K562 (cell line): ENCODE measurements around the gene NT5DC4. TPM values are rescaled to one million over a fixed set of nuclear protein-coding genes. Genes with fewer than 3 reads are reported as not detected.

Source experiments
- CREBBP ChIP-seq: IDR thresholded peaks from one replicate; pipeline ENCODE4 v1.6.1; 2012; ENCODE audit warnings: low read depth, mild to moderate bottlenecking, control low read depth, inconsistent platforms, low read length
- ELK3 ChIP-seq: fragments of 450-650 bp; formaldehyde crosslinking; IDR thresholded peaks from 2 replicates; pipeline ENCODE4 v1.4.0; 2020; ENCODE audit warnings: mild to moderate bottlenecking
- HDAC6 ChIP-seq: IDR thresholded peaks from 2 replicates; pipeline ENCODE4 v1.6.1; 2012; ENCODE audit warnings: low read depth, mild to moderate bottlenecking, control low read depth, inconsistent platforms, low read length, moderate library complexity
- ILK ChIP-seq: fragments of 450-650 bp; IDR thresholded peaks from 2 replicates; pipeline ENCODE4 v1.6.1; 2016; ENCODE audit warnings: missing genetic modification characterization, low read depth, mild to moderate bottlenecking, missing compliant biosample characterization, moderate library complexity, borderline replicate concordance
- MAFK ChIP-seq: IDR thresholded peaks from 2 replicates; pipeline ENCODE4 v1.6.1; 2011; ENCODE audit warnings: low read length, improper control_type of control experiment
- RERE ChIP-seq: sonication (generic); formaldehyde crosslinking; IDR thresholded peaks from 2 replicates; pipeline ENCODE4 v1.8.0; 2023; ENCODE audit warnings: missing genetic modification reagents, mild to moderate bottlenecking, borderline replicate concordance
- RFX5 ChIP-seq: IDR thresholded peaks from 2 replicates; pipeline ENCODE4 v1.6.1; 2011; ENCODE audit warnings: low read depth, mild to moderate bottlenecking, improper control_type of control experiment, low read length
- STAT5B ChIP-seq: fragments of 250-450 bp; sonication (Bioruptor Pico); IDR thresholded peaks from 2 replicates; pipeline ENCODE4 v1.8.0; 2021; ENCODE audit warnings: mild to moderate bottlenecking, inconsistent platforms
- TEAD1 ChIP-seq, 2 experiments: fragments of 450-650 bp in 1 of 2; sonication (generic) in 1 of 2; formaldehyde crosslinking; IDR thresholded peaks; 2 replicates each; pipeline versions ENCODE4 v1.4.0 to v1.8.0; 2020 to 2022; ENCODE audit warnings: mild to moderate bottlenecking in 2 of 2, missing genetic modification reagents in 1 of 2
- ZNF184 ChIP-seq: sonication (generic); formaldehyde crosslinking; IDR thresholded peaks from 2 replicates; pipeline ENCODE4 v1.5.0; 2020; ENCODE audit warnings: missing genetic modification reagents
- ZNF644 ChIP-seq: fragments of 200-800 bp; sonication (Bioruptor generic); IDR thresholded peaks from 2 replicates; pipeline ENCODE4 v1.6.1; 2016; ENCODE audit warnings: low read depth, missing genetic modification characterization, missing compliant biosample characterization
- polyA plus RNA-seq, 8 experiments: library from polyadenylated mRNA; depleted of rRNA in 4 of 8; stranded (reverse) in 5 of 8; unstranded in 3 of 8; fragments of >200 nt; fragmentation: Nextera tagmentation in 2 of 8; fragmentation: Illumina TruSeq in 1 of 8; extraction: Ambion mirVana in 2 of 8; extraction: Trizol in 1 of 8; gene quantifications; 2 replicates each; pipeline versions ENCODE4 v1.2.1 to v1.2.3, GENCODE V29; 2011 to 2014; ENCODE audit warnings: inconsistent platforms in 1 of 8, missing spikeins in 1 of 8
- total RNA-seq, 7 experiments: library from RNA; depleted of rRNA in 6 of 7; stranded (reverse); fragments of >200 nt in 6 of 7; fragmentation: Illumina TruSeq in 2 of 7; extraction: Trizol in 2 of 7; gene quantifications; 2 replicates each; pipeline versions ENCODE4 v1.2.1 to v1.2.3, GENCODE V29; 2011 to 2021; ENCODE audit warnings: low replicate concordance in 1 of 7
- TF ChIP-seq, protein P1 (sequence below), 2 experiments: IDR thresholded peaks; 2 replicates each; pipeline ENCODE4 v1.6.1; 2012; ENCODE audit warnings: improper control_type of control experiment in 2 of 2, low read depth in 2 of 2, low read length in 2 of 2, borderline replicate concordance in 1 of 2
- TF ChIP-seq, protein P2 (sequence below), 2 experiments: fragments of 450-650 bp; conservative IDR thresholded peaks; 2 replicates each; pipeline ENCODE4 v1.6.1; 2017; ENCODE audit warnings: mild to moderate bottlenecking in 2 of 2, moderate library complexity in 2 of 2

NT5DC4 gene
- total and polyA plus RNA-seq, 9 of the 15 experiments (the other 6 are each of a cell fraction or from before 2014, with no cell fraction given), result 0.44 to 6.9 (median 2.5) TPM

- no peak for TF ChIP-seq TEAD1 (CRISPR knock-in tag; IDR thresholded peaks at IDR 0.05)
- TF ChIP-seq STAT5B, result no peak
- TF ChIP-seq MAFK, result 0 out of 2 replicates have a peak, but pooled peaks have one; percentile 35
- TF ChIP-seq RERE (CRISPR knock-in tag), result no peak
- TF ChIP-seq HDAC6, result no peak
- no peak for TF ChIP-seq ELK3 (CRISPR knock-in tag)
- TF ChIP-seq CREBBP, result no peak
- TF ChIP-seq, protein P1, sequence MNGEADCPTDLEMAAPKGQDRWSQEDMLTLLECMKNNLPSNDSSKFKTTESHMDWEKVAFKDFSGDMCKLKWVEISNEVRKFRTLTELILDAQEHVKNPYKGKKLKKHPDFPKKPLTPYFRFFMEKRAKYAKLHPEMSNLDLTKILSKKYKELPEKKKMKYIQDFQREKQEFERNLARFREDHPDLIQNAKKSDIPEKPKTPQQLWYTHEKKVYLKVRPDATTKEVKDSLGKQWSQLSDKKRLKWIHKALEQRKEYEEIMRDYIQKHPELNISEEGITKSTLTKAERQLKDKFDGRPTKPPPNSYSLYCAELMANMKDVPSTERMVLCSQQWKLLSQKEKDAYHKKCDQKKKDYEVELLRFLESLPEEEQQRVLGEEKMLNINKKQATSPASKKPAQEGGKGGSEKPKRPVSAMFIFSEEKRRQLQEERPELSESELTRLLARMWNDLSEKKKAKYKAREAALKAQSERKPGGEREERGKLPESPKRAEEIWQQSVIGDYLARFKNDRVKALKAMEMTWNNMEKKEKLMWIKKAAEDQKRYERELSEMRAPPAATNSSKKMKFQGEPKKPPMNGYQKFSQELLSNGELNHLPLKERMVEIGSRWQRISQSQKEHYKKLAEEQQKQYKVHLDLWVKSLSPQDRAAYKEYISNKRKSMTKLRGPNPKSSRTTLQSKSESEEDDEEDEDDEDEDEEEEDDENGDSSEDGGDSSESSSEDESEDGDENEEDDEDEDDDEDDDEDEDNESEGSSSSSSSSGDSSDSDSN (IDR thresholded peaks at IDR 0.05; ENCODE audit: borderline replicate concordance in 1 of 2, low read depth in 2 of 2, low read length in 2 of 2), result peak in 1 of 2 experiments; percentile 89; a peak in 2 of 4 replicates
- no peak for TF ChIP-seq ILK (tag)
- TF ChIP-seq ZNF184 (CRISPR knock-in tag), result no peak
- no peak for TF ChIP-seq ZNF644 (tag)
- TF ChIP-seq, protein P2, sequence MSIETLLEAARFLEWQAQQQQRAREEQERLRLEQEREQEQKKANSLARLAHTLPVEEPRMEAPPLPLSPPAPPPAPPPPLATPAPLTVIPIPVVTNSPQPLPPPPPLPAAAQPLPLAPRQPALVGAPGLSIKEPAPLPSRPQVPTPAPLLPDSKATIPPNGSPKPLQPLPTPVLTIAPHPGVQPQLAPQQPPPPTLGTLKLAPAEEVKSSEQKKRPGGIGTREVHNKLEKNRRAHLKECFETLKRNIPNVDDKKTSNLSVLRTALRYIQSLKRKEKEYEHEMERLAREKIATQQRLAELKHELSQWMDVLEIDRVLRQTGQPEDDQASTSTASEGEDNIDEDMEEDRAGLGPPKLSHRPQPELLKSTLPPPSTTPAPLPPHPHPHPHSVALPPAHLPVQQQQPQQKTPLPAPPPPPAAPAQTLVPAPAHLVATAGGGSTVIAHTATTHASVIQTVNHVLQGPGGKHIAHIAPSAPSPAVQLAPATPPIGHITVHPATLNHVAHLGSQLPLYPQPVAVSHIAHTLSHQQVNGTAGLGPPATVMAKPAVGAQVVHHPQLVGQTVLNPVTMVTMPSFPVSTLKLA (conservative IDR thresholded peaks at IDR 0.05), result 0 out of 4 replicates have a peak, but pooled peaks of 1 of the 2 experiments have one; percentile 8
- TF ChIP-seq RFX5, result no peak
Observed at GRCh38 chr2:112686348-112687217, 34.2 kb upstream of the NT5DC4 start (continued).
